SK-N-MC (cell line): ENCODE data around the gene PPIF.

Source experiments
- DNase-seq: peaks from one replicate; pipeline ENCODE4 v3.0.0-alpha.2; 2011; ENCODE audit warnings: low read depth, low spot score
- H3K27ac ChIP-seq: fragments of 200-600 bp; sonication (generic); 2 replicates; pipeline ENCODE4 v1.5.1; 2016; ENCODE audit warnings: mixed run types
- H3K36me3 ChIP-seq: fragments of 200-600 bp; sonication (generic); 2 replicates; pipeline ENCODE4 v1.6.1; 2017; ENCODE audit warnings: antibody characterized with exemption, low read length, mixed read lengths; ENCODE audit not compliant: insufficient read depth
- H3K4me3 ChIP-seq: fragments of 200-600 bp; sonication (generic); 2 replicates; pipeline ENCODE4 v1.5.1; 2016
- H3K9ac ChIP-seq: fragments of 200-600 bp; sonication (generic); 2 replicates; pipeline ENCODE4 v1.8.0; 2017; ENCODE audit warnings: mixed run types, mixed read lengths; ENCODE audit not compliant: insufficient read length
- H3K9me3 ChIP-seq: fragments of 200-600 bp; sonication (generic); 2 replicates; pipeline ENCODE4 v1.6.1; 2017; ENCODE audit warnings: low read depth, mild to moderate bottlenecking, antibody characterized with exemption, low read length, moderate library complexity, mixed read lengths
- EZH2 ChIP-seq: fragments of 200-600 bp; sonication (generic); IDR thresholded peaks from one replicate; pipeline ENCODE4 v1.6.1; 2017; ENCODE audit warnings: antibody characterized with exemption
- FOXP2 ChIP-seq: optimal IDR thresholded peaks from 2 replicates; pipeline ENCODE3; 2011; ENCODE audit warnings: mild to moderate bottlenecking, moderate library complexity; ENCODE audit not compliant: insufficient read depth; ENCODE audit errors: extremely low read length, control extremely low read depth
- POLR2AphosphoS5 ChIP-seq: IDR thresholded peaks from 2 replicates; pipeline ENCODE4 v1.6.1; 2012; ENCODE audit warnings: mild to moderate bottlenecking, low read depth, low read length, borderline replicate concordance

Gene PPIF

DNA sequence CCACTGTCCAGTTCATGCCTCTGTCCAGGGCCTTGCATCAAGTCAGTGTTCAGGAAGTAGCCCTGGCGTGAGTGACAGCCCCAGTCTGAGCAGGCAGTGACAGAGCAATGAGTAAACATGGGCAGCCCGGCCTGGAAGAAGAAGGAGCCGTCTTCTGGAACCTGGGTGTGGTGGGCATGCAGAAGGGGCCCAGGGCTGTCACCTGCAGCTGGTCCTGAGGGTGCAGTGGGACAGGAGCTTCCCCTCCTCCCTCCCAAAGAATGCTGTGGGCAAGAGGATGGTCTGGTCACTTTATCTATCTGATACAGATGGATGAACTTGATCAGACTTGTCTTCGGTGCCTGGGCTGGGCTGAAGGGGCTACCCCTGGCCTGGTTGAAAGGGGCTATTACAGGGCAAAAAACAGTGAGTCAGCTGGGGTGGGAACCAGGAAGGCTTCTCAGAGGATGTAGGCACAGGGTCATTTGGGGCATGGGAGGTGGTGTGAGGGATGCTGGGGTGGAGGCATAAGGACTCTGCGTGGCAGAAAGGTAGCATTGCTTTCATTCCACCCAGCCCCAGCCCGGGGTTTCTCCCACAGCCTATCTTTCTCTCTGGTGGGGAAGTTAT lies 42.7 kb upstream of the PPIF start:
- H3K36me3 ChIP-seq: peaks cover 6% of the 10 kb centered on the region; the same call in 1 of the 2 replicates
- no peak overlapping the region for H3K9ac ChIP-seq
- TF ChIP-seq POLR2AphosphoS5 (no peak), EZH2 (no peak), FOXP2 (no peak)
- no peak overlapping the region for H3K4me3 ChIP-seq
- no peak overlapping the region for H3K27ac ChIP-seq
- no peaks in the 10 kb centered on the region for H3K9me3 ChIP-seq
- DNase-seq: no peak

DNA sequence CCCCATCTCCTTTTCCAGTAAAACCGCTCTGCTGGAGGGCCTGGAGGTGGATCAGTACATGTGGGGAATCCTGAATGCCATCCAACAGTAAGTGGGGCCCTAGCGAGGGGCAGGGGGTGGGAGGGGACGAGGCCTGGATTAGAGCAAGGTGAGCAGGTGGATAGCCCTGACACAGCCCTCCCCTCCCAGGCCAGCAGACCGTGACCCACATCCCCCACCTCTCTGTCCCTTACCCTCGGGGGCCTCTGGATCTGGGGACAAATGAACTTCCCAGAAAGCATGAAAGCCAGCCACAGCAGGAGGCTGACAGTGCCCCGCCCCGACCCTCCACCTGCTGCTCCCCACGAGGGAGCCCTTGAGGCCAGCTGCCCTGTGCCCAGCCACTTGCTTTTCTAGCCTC lies 41.8 kb upstream of the PPIF start:
- Histone ChIP-seq H3K36me3 (peaks cover 6% of the 10 kb centered on the region; the same call in 1 of the 2 replicates), H3K27ac (no peak overlapping the region)

DNA sequence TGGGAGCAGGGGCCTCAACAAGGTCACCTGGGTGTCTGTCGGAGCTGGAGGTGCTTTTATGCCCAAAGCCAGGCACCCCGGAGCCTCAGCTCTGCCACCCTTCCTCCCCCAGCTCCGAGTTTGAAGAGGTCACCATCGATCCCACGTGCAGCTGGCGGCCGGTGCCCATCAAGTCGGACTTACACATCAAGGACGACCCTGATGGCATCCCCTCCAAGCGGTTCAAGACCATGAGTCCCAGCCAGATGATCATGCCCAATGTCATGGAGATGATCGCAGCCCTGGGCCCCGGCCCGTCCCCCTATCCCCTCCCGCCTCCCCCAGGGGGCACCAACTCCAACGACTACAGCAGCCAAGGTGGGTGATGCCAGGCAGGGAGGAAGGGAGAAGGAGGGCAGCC lies 41.3 kb upstream of the PPIF start:
- no peak overlapping the region for H3K9ac ChIP-seq
- no peak for TF ChIP-seq FOXP2
- TF ChIP-seq POLR2AphosphoS5: no peak
- no peak for TF ChIP-seq EZH2
- H3K27ac ChIP-seq: no peak overlapping the region
- no peak for DNase-seq
- peaks cover 6% of the 10 kb centered on the region; the same call in 1 of the 2 replicates for H3K36me3 ChIP-seq
- H3K4me3 ChIP-seq: no peak overlapping the region
- no peaks in the 10 kb centered on the region for H3K9me3 ChIP-seq

More for the DNA sequence above, 41.8 kb upstream of the PPIF start:
- no peaks in the 10 kb centered on the region for H3K9me3 ChIP-seq
- H3K4me3 ChIP-seq: no peak overlapping the region
- no peak for DNase-seq
- TF ChIP-seq POLR2AphosphoS5 (no peak), FOXP2 (no peak), EZH2 (no peak)
- H3K9ac ChIP-seq: no peak overlapping the region

DNA sequence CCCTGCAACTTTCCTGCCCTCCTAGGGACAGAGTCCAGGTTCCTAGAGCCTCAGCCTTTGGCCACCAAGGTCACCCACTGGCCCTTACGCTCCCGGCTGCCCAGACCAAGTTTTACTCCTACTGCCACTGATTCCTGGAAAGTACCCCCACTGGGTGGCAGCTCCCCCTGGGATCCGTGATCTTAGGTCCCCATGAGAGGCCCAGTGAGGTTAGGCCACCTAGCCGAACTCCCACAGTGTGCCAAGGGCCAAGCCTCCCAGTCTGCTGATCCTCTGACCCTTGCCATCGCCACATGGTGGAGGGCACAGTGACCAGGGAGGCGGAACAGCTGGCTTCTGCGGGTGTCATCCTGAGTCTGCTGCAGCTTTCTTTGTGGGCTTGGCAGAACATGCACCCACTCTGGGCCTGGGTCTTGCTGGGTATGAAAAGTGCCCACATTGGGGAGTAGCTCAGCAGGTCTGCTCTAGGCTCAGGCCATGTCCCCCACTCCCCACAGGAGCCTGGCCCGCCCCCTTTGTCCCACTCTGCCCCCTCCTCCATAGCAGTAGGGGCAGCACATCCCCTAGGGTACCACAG lies 40.5 kb upstream of the PPIF start:
- Histone ChIP-seq H3K9ac (no peak overlapping the region), H3K4me3 (no peak overlapping the region), H3K36me3 (peaks cover 6% of the 10 kb centered on the region; the same call in 1 of the 2 replicates), H3K27ac (no peak overlapping the region), H3K9me3 (no peaks in the 10 kb centered on the region)
- DNase-seq: no peak
- no peak for TF ChIP-seq EZH2
- no peak for TF ChIP-seq FOXP2
- no peak for TF ChIP-seq POLR2AphosphoS5

DNA sequence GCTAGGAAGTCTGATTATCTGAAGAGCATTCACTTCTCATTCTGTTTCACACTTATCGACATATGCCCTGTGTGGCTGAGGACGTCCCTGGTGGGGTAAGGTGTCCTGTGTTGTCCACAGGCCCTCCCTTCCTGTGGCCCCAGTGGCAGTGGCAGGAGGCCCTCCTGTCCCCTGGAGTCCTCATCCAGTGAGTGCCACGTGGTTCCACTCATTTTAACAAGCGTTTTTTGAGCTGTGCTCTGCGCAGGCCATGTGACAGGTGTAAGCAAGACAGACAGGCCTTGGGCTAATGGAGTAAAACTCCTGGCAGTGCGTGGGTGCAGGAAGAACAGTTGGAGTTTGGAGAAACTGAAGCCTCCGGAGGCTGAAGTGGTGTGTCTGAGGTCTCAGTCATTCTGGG lies 39.3 kb upstream of the PPIF start:
- no peak overlapping the region for H3K9ac ChIP-seq
- no peak overlapping the region for H3K4me3 ChIP-seq
- peaks cover 6% of the 10 kb centered on the region; the same call in 1 of the 2 replicates for H3K36me3 ChIP-seq
- no peak for TF ChIP-seq FOXP2
- TF ChIP-seq POLR2AphosphoS5: no peak
- no peak for TF ChIP-seq EZH2
- no peak for DNase-seq
- H3K9me3 ChIP-seq: no peaks in the 10 kb centered on the region
- no peak overlapping the region for H3K27ac ChIP-seq

DNA sequence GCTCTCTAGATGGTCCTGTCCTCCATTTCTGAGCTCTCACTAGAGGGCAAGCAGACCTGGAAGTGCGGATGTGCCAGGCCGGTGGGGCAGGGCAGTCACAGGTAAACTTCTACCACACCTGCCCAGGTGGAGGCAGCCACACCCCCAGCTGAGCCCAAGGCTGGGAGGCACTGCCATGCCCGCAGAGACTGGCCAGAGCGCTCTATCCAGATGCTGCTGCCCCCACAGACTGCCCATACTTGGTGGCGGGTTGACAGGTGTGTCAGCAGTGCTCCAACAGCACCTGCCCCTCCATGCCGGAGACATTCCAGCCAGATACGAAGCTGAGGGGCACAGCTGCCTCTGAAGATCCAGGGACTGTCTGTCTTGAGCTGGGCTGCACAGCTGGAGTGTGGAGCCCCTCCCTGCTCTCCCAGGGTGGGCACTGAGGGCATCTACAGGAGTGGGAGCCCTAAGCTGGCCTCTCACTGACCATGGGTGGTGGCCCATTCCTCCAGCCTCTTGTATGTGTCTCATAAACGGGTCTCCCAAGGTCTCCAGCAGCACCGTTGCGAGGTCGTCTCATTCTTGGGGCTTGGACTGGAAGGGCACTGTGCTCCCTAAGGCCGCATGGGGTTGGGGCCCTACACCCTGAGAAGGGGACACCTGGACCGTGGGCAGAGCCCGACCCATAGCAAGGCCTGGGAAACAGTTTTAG lies 38.2 kb upstream of the PPIF start:
- Histone ChIP-seq H3K4me3 (no peak overlapping the region), H3K9me3 (no peaks in the 10 kb centered on the region), H3K9ac (no peak overlapping the region), H3K36me3 (no peaks in the 10 kb centered on the region; the same call in 1 of the 2 replicates), H3K27ac (no peak overlapping the region)
- TF ChIP-seq FOXP2 (no peak), POLR2AphosphoS5 (no peak), EZH2 (no peak)
- DNase-seq: no peak

DNA sequence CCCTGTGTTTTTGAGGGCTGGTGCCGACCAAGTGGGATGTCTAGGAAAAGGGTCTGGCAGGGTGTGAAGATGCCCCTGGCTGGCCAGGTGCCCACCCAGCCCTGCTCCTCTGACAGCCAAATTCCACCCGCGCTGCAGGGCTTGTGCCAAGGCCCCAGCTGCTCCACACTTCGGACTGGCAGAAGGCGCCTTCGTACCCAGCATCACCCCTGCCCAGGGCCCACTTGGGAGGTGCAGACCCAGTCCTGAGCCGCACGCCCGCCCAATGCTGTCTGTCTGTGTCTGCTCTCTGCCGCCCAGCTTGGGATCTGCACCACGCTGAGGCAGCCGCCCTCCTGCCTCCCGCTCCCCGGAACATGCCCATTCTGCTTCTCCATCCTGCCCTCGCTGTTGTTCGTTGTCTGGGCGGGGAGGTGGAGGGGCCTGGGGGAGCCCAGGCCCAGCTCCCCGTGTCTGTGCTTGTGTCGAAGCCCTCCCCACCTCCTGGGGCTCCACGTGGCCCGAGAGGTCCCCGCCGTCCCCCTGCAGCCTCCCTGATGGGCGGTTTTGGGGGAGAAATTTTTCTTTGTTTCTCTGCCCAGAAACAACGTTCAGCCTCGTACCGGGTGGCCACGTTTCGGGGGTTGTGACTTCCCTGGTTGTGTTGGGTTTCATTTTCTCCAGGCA lies 36.9 kb upstream of the PPIF start:
- no peak overlapping the region for H3K27ac ChIP-seq
- H3K36me3 ChIP-seq: no peaks in the 10 kb centered on the region; the same call in 1 of the 2 replicates
- H3K9me3 ChIP-seq: no peaks in the 10 kb centered on the region
- no peak for TF ChIP-seq FOXP2
- TF ChIP-seq EZH2: no peak
- no peak for TF ChIP-seq POLR2AphosphoS5
- DNase-seq: no peak
- H3K9ac ChIP-seq: no peak overlapping the region
- H3K4me3 ChIP-seq: no peak overlapping the region

DNA sequence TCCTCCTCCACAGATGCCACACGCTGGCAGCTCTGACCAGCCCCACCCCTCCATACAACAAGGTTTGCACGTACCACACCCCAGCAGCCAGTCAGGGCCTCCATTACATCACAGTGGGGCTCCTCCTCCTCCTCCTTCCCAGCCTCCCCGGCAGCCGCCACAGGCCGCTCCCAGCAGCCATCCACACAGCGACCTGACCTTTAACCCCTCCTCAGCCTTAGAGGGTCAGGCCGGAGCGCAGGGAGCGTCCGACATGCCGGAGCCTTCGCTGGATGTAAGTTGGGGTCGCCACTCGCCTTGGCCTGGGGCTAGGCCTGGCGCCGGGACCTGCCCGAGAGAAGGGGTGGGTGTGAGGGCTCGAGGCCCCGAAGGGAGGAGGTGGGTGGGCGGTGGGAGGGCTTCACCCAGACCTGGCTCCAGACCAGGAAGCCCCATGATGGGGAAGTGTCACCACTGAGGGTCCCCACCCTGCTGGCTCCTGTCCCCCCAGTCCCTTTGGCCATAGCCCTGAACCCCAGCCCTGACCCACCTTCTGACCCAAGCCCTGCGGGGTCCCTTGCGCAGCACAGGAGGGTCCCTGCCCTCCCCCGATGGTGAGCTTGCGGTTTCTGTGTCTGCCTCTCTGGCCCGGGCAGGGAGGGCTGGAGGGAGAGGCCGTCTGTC lies 36.2 kb upstream of the PPIF start:
- H3K9me3 ChIP-seq: no peaks in the 10 kb centered on the region

More for the DNA sequence above, 36.2 kb upstream of the PPIF start:
- no peak for TF ChIP-seq EZH2
- TF ChIP-seq POLR2AphosphoS5: no peak
- TF ChIP-seq FOXP2: no peak
- Histone ChIP-seq H3K27ac (no peak overlapping the region), H3K36me3 (no peaks in the 10 kb centered on the region; the same call in 1 of the 2 replicates), H3K9ac (no peak overlapping the region), H3K4me3 (no peak overlapping the region)
- no peak for DNase-seq
